Measurements from ENCODE around the gene ALK.

DNA sequence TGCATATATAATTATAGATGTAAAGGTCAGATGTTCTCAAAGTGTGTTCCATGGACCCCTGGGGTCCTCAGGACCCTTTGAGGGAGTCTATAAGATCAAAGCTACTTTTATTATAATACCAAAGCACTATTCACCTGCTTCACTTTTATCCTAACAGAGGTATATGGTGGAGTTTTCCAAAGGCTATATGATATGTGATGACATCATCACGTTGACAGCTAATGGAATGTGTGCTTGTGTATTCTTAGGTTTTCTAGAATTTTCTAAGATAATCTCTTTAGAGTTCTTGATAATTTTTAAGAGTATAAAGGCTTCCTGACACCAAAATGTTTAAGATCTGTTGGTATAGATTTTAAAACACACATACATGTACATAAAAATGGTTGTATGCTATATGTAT, 10.4 kb upstream of the ALK start:
- TF ChIP-seq POLR2A (IDR thresholded peaks at IDR 0.05; ENCODE audit: low read length): no peak
- no peak for TF ChIP-seq GATA1 (IDR thresholded peaks at IDR 0.05; ENCODE audit: low read depth, low read length)
